Measurements from ENCODE around the gene DCDC2C. TPM values are rescaled to one million over a fixed set of nuclear protein-coding genes. Genes with fewer than 3 reads are reported as not detected.
"Not testable (repeated sequence)": the region's sequence is repeated elsewhere in the genome, so short reads cannot be mapped to it uniquely, and the experiment has no call there.

Gene DCDC2C
- polyA plus RNA-seq, 10 donors: 0.16 to 1.1 (median 0.42) TPM; not detected in 2

DNA sequence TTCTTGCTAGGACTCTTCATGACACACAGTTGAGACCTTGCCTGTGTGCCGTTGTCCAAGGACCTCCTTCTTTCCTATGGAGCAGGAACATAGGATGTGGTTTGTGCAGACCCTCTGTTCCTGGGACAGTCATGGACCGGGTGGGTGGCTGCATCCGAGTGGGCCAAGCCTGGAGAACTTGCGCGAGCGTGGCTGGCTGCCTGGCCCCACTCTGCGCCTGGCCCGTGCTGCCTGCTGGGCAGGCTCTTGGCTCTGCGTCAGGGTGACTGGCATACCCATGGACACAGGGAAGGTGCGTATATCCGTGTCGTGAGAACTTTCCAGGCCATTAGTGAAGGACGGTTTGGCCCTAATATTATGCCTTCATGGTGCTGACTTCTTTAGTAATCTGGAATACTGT is 68.2 kb downstream of the DCDC2C start:
- no peak for DNase-seq

DNA sequence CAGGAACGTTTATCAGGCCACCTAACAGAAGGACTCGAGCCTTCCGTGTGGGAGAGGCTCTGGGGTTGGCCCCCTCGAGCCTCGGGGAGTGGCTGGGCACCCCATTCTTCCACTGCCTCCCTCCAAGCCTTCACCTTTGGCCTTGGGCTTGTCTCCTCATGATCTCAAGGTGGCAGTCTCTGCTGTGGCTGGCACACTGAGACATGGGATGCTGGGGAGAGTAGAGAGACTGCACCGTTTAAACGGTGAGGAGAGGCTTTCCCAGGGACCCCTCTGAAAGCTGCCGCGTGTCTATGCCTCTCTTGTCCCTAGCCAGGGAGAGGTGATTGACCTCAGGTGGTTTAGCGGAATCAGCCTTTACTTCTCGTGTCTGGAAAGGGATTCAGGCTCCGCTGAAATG is 71.0 kb downstream of the DCDC2C start:
- DNase-seq: no peak

- no peak for DNase-seq
Measured at GRCh38 chr2:3776311-3776710, 72.9 kb downstream of the DCDC2C start.

- DNase-seq: no peak
Measured at GRCh38 chr2:3777966-3778365, 74.6 kb downstream of the DCDC2C start.

DNA sequence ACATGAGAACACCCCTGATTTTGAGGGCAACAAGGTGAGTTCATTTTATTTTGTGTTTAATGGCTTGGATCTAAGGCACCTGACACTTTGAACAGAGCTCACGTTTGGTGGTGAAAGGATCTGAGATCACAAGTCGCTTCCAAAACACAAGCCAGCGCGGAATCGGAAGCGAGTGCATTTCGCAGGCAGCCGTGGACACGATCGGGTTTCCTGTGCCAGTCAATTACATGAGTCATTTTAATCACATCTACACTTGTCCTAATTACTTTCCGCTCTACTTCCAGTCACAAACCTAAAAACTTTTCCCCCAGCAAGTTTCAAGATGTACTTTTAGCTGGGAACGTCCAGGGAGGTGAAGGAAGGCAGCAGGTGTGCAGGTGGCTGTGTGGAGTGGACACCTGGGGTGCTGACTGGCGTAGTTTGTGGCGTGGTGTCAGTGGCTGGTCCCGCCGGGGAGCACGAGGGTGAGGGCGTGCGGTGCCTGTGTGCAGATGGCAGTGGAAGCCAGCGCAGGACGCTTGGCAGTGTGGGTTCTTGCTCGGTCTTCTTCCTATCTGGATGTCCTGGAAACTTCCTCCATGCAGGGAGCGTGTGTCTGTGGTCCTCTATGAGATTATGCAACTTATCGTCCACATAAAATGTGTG is 75.6 kb downstream of the DCDC2C start:
- DNase-seq: no peak

DNA sequence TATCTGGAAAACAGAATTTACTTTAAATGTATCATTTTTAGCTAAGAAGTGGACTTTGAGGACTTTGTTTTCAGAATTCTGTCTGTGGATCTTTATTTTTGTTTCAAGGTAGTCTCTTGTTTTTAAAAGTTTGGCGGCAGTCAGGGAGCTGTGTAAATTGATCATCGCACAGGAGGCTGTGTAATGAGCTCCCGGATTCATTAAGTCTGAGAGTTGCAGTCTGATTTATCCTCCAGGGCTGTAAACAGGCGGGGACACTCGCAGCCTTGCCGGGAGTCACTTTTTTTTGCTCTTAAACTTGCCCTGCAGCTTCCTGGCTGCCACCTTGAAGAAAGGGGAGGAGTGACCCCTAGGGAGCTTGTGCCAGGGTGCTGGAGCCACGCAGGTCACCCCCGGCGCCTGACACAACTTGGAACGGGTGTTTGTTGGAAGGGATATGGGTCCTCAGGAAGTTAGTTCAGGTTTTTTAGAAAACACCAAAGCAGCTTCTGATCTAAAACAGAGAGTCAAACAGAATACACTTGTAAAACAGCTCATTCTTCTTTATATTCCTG is 76.2 kb downstream of the DCDC2C start:
- DNase-seq: no peak

DNA sequence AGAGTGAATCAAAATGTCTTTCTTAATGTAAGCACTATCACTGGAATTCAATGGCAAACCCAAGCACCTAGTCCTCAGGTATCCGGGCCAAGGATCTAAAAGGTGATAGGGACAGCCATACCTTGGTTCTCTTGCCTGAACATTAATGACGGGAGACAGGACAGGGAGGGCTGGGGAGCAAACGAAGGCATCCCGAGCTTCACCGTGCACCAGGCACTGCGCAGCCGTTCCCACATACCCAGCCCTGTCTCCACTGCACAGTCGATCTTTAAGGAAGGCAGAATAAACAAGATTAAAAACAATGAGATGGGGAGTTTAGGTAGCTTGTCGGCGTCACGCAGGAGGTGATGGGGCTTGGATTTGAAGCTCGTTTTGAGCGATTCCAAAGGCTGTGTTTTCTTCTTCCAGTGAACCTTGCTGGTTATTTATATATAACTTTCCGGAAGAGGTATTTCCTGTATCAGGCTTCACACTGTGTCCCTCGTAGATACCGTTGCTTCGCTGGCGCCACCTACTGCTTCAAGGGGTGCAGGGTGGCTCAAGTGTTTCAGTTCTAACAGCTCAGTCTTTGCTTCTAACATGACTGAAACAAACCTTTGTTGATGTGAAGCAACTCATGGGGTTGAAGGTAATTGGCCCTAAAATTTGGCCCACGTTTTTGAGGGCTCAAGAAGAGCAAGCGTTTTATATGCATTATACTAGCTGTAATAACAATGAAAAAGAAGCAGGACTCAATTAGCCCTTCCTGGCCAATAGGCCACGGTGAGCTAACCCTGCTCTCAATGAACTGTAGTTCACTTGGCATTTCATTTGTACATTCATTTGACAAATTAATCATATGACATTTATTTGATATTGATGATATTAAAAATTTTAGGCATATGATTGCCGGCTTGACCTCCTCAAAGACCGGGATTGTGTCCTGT is 77.4 kb downstream of the DCDC2C start:
- peak; percentile 48 to 80 (median 63) for DNase-seq

DNA sequence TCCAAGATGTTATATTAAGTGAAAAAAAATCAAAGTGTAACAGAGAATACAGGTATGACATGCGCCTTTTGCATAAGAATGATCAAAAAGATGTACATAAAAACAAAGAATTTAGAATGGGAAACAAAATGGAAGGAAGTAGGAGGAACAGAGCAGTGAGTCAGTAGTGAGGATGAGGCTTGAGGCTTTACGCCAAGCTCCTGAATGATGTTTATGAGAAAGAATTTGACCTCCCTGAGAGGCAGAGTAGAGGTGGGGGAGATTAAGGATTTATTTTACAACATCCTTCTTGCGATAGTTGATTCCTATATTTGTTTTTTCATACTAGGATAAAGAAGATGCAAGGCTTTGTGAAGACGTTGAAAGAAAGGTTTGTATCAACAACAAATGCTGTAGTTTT is 81.4 kb downstream of the DCDC2C start:
- DNase-seq: peak in 1 of 3 donors; percentile 47

DNA sequence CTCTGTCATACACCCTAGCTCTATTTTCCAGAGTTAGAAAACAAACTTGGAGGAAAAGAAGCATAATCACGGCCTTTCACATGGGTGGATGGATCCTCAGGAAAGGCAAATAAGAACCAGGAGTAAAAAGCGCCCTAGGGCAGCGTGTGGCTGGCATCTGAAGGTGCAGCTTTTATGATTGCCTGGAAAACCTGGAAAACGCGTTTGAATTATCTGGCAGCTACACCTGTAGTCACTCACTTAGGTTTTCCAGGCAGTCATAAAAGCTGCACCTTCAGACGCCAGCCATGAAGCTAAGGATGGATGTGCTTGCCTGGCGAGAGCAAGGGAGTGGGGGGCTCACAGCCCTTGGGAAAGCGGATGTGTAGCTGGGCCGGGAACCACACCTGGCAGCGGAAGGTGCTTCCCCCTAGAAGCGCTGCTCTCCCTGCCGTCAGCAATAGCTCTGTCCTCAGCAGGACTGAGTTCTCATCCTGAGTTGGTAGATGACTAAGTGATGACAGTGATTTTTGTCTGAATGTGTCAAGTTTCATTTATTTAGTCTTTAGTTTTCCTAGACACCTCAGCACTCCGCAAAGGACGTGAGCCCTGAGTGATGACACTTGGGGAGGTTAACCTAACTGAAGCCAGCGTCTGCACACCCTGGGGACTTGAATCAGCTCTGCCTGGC is 82.0 kb downstream of the DCDC2C start:
- peak in 1 of 3 donors; percentile 65 for DNase-seq

- no peak for DNase-seq
Measured at GRCh38 chr2:3785890-3786273, 82.5 kb downstream of the DCDC2C start.

DNA sequence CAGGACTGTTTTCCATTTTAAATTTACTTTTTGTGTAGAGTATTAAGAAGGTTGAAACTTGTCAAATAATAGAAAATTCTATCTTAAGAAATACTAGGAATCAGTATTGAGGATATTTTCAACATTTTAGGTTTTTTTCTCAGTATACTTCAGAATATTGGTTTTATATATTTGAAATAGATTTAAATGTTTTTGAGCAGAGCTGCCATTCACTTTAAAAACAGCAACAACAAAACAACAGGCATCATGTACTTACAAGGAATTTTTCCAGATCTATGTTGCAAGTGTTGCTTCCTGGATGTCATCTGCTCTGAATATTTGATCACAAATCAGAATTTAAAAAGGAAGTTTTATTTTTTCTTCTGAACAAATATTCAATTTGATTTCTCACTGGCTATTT is 84.4 kb downstream of the DCDC2C start:
- no peak for DNase-seq

GRCh38 chr2:3789256-3789655 is 85.9 kb downstream of the DCDC2C start:
- no peak for DNase-seq

GRCh38 chr2:3793249-3793648 is 89.9 kb downstream of the DCDC2C start:
- DNase-seq: no peak

DNA sequence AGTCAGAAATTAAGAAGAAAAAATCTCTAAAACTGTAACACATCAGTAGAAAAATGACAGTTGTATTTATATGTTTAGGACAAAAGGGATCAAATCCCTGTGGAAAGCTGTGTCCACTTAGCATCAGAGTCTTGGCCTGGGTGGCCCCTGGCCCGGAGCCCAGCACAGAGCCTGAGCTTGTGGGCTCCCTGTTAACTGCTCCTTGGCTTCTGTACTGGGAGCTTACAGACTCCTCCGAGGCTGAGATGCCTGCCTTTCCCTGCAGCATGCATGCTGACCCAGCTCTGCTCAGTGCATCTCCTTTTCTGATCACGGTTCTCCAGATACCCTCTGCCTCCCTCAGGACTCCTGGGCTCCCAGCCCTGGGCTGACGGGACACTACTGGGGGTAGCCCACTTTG is 98.1 kb downstream of the DCDC2C start:
- DNase-seq: no peak

GRCh38 chr2:3805201-3805939 is 102.0 kb downstream of the DCDC2C start:
- DNase-seq: no peak

DNA sequence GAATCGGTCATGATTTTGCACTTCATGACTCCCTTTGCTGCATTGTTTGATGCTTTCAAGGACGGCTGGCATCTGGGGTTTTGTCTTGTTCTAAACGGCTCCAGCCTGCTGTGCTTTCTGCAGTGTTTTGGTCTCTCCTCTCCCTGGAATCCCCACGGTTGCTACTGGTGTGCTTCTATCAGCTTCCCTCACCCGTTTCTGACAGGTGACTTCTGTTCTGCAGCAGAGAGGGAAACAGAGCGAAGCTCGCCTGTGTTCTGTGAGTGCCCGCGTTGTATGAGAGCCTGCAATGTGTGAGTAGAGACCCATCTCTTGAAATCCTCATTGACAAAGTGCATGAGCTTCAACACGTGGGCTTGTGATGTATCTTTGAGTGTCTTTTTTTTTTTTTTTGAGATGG is 102.8 kb downstream of the DCDC2C start:
- no peak for DNase-seq

DNA sequence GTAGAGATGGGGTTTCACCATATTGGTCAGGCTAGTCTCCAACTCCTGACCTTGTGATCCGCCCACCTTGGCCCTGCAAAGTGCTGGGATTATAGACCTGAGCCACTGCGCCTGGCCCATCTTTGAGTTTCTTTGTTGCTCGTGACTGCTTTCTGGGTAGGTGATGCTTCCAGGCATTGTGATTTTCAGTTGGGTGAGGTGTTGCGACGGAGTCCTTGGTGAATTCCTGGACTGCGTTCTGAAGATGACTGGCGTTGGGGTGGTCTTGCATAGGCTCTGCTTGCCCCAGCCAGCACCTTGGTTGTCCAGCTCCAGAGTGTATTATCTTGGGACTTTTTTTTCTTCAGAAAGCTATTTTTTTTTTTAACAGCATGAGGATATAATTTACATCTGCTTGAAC is 103.4 kb downstream of the DCDC2C start:
- no peak for DNase-seq

DNA sequence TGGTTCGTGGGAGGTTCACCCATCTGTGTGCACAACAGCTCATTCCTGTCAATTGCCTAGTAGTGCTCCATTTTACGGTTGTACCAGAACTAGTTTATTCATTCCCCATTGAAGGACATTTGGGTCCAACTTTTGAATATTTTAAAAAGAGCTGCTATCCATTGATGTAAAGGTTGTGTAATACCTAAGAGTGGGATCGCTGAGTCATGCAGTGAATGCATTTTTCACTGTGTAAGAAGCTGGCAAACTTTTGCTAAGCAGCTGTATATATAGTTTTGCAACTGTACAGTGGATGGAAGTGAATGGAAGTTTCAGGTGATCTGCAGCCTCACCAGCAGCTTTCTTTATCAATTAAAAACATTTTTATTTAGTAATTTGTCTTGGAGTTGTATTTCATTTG is 104.5 kb downstream of the DCDC2C start:
- no peak for DNase-seq

- DNase-seq: peak in 1 of 3 donors; percentile 20
Measured at GRCh38 chr2:3814706-3815245, 111.4 kb downstream of the DCDC2C start.

DNA sequence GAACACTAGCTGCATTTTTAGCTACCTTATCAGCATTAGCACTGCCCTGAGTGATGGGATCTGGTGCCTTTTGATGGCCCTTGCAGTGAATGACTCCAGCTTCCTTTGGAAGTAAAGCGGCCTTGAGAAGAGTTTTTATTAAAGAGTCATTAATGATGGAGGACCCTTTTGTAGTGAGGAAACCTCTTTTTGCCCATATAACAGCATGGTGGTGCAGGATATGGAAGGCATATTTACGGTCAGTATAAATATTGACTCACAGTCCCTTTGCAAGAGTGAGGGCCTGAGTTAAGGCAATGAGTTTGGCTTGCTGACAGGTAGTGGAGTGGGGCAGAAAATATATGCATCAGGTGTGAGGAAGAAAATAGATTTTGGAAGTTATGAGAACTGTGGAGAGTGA is 113.8 kb downstream of the DCDC2C start:
- DNase-seq: not testable (repeated sequence)

DNA sequence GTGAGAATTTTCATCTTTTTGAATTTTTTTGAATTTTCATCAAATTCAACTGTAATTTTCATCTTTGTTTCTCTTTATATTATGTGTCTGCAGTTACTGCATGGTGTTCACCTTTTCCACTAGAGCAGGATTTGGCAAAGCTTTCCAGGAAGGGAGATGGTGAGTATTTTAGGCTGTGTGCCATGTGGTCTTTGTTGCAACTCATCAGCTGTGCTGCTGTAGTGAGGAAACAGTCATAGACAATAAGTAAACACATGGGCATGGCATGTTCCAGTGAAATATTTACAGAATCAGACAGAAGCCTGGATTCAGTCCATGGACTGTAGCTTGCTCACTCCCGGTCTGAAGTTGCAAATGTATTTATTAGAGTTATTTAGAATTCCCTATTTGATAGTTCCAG is 120.4 kb downstream of the DCDC2C start:
- no peak for DNase-seq
